Activated CD8-positive, alpha-beta T cell treated with anti-CD3 and anti-CD28 coated beads, Interleukin-2, amount 10 ng/mL, durations not matched to agents 7 days and 5 days (primary cell): ENCODE measurements around the gene RAX. TPM values are rescaled to one million over a fixed set of nuclear protein-coding genes. Genes with fewer than 3 reads are reported as not detected.

ENCODE experiments used
- ATAC-seq: fragments of 150-1000 bp; cut with Tn5 transposase; one replicate; pipeline ENCODE4 v1.10.0; 2021; ENCODE audit warnings: moderate library complexity
- CTCF ChIA-PET: fragments of 350-600 bp; sonication (Branson Sonifier 250); formaldehyde crosslinking; loops from one replicate; lab custom pipeline; 2021; ENCODE audit warnings: antibody characterized with exemption; lab: Charles Lee
- POLR2A ChIA-PET: fragments of 350-600 bp; sonication (Branson Sonifier 250); formaldehyde crosslinking; loops from one replicate; lab custom pipeline; 2021; ENCODE audit warnings: antibody characterized with exemption; lab: Charles Lee
- DNase-seq: peaks from one replicate; pipeline ENCODE4 v3.0.0-alpha.2; 2020
- H3K27ac Mint-ChIP-seq: one replicate; pipeline ENCODE4 v1.8.0; 2021; ENCODE audit warnings: mild to moderate bottlenecking, mixed read lengths
- H3K27me3 Mint-ChIP-seq: one replicate; pipeline ENCODE4 v1.8.0; 2021; ENCODE audit warnings: low read depth, mixed read lengths
- H3K36me3 Mint-ChIP-seq: one replicate; pipeline ENCODE4 v1.8.0; 2021; ENCODE audit warnings: low read depth, mixed read lengths
- H3K4me1 Mint-ChIP-seq: one replicate; pipeline ENCODE4 v1.8.0; 2021; ENCODE audit warnings: low read depth, mixed read lengths
- H3K4me3 Mint-ChIP-seq: one replicate; pipeline ENCODE4 v1.8.0; 2021; ENCODE audit warnings: mild to moderate bottlenecking, mixed read lengths
- H3K9me3 Mint-ChIP-seq: one replicate; pipeline ENCODE4 v1.8.0; 2022; ENCODE audit warnings: mixed read lengths; ENCODE audit not compliant: insufficient read depth
- total RNA-seq, 2 experiments: library from RNA; stranded (reverse); gene quantifications; one replicate each; pipeline ENCODE4 v1.2.3, GENCODE V29; 2021

Gene RAX
- total RNA-seq, 2 experiments from 2014 or later, result not detected

DNA sequence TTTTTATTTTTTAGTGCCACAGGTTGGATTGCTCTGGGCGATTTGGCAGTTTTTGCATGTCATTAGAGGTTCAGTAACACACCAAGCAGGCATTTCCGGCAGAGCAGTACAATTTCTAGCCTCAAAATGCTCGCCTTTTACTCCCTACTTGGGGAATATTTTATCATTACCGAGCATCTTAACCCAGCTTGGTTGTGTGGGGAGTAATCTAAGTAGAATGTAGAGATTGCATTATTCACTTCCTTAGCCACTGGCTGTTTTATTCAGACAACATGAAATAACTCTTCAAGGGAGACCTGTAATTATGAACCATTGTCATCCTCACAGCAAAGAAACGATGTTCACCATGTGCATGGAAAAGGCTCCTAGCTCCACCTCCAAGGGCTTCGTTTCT is 40.2 kb downstream of the RAX start:
- Mint-ChIP-seq H3K4me3 (no peak overlapping the region), H3K4me1 (no peaks in the 10 kb centered on the region), H3K9me3 (no peaks in the 10 kb centered on the region), H3K27ac (no peak overlapping the region), H3K36me3 (no peaks in the 10 kb centered on the region), H3K27me3 (peaks cover 15% of the 10 kb centered on the region)
- POLR2A ChIA-PET, result no interaction called here
- DNase-seq (no peak), ATAC-seq (no peak)
- CTCF ChIA-PET, result no interaction called here

DNA sequence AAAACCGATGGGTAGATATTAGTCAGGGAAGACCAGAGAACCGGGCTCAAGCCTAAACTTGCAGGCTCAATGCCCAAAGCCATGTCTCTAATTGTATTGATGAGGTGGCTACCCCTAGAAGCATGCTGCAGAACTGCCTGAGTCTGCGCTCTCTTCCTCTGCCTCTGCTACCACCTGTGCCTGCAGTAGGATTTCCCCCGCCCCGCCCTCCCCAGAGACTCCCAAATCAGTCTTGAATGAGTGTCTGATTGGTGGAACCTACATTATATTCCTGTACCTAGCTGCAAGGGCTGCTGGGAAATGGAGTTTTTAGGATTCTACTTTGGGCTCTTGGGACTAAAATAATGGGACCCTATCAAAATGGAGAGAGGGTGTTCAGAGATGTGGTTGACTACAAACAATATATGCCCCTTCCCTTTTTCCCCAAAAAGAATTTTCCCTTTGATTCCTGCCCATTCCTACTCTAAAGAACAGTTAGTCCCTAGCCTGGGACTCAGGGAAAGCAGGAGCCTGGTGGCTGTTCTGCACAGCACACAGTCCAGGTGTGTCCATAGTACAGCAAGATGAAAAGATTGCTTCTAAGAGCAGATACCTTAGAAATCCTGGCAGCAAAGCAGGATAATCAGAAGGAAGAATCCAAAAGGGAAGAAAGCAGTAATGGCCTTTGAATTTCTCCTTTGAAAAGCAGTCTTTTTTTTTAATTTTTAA is 40.8 kb downstream of the RAX start:
- Mint-ChIP-seq H3K9me3 (no peaks in the 10 kb centered on the region), H3K27me3 (peaks cover 16% of the 10 kb centered on the region), H3K4me1 (no peaks in the 10 kb centered on the region), H3K4me3 (no peak overlapping the region), H3K36me3 (no peaks in the 10 kb centered on the region), H3K27ac (no peak overlapping the region)
- ChIA-PET POLR2A (no interaction called here), CTCF (no interaction called here)
- DNase-seq (no peak), ATAC-seq (no peak)

DNA sequence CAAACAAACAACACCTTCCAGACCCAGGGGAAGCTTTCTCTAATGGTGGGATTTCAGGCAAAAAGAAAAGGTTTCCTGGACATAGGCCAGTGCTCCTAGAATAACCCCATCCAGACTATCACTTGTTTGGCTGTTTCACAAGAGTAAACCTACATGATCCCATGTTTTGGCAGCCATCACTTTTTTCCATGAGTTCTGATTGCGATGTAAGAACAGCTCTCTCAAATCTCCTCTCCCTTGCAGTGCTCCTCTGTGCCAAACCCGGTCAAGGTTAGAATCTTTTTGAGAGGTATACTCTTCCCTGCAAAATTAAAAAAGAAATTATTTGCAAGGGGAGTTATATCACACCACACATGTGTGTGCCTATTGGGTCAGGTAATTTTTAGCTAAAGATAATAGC is 41.4 kb downstream of the RAX start:
- no peaks in the 10 kb centered on the region for H3K9me3 Mint-ChIP-seq
- H3K4me1 Mint-ChIP-seq, result no peaks in the 10 kb centered on the region
- ChIA-PET CTCF (no interaction called here), POLR2A (no interaction called here)
- no peak overlapping the region for H3K4me3 Mint-ChIP-seq
- ATAC-seq (no peak), DNase-seq (no peak)
- H3K27me3 Mint-ChIP-seq, result peaks cover 16% of the 10 kb centered on the region
- no peak overlapping the region for H3K27ac Mint-ChIP-seq
- H3K36me3 Mint-ChIP-seq, result no peaks in the 10 kb centered on the region

DNA sequence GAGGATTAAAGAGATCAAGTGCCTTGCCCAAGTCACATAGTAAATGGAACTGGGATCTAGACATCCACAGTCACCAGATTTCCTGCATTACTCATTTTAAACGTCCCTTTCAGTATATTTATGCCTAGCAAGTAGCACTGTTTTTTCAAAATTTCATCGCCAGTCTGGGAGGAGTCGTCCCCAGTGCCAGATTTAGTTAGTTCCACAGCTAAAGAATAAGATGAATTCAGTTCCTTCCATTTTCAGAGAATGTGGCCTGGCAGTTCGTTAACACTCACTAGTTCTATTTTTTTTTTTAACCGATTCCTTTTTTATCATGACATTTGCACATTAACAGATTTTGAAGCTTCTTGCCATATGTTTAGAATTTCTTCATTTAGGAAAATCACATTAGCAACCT is 42.1 kb downstream of the RAX start:
- ChIA-PET CTCF (interaction anchor here (1.8 kb wide), 1 partner anchor 172 kb away, joined by 7 read pairs; no protein-coding TSS in a partner anchor), POLR2A (no interaction called here)
- Mint-ChIP-seq H3K4me3 (no peak overlapping the region), H3K36me3 (no peaks in the 10 kb centered on the region), H3K27ac (no peak overlapping the region), H3K27me3 (peaks cover 14% of the 10 kb centered on the region), H3K9me3 (no peaks in the 10 kb centered on the region), H3K4me1 (no peaks in the 10 kb centered on the region)
- no peak for ATAC-seq
- no peak for DNase-seq

DNA sequence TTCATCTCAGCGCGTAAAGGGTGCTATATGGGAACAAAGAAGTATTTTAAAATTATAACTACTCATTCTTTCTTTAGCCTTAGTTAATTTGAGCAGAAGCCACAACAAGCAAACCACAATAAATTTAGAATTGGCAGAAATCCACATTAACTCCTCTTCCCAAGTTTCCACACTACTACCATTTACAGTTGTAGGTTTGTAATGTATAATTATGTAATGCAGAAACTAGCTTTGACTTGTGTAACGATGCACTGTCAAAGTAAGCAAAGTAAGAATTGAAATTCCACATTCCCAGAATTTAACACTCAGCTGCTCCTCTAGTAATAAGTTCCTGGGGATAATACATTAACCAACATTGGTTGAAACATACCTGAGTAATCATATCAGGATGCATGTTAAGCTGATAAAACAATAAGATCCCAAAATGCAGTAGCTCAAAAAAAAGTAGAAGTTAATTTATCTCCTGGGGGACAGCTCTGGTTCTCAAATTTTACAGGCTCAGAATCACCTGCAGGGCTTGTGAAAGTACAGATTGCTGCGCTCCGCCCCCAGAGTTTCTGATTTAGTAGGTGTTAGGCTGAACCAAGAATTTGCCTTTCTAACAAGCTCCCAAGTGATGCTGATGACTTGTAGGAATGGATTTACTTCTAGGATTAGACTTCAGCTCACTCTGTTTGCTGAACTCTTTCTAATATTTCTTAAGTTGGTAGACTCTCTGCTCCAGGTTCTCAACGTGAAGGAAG is 43.4 kb downstream of the RAX start:
- Mint-ChIP-seq H3K4me3 (no peak overlapping the region), H3K27ac (no peak overlapping the region), H3K4me1 (no peaks in the 10 kb centered on the region), H3K9me3 (no peaks in the 10 kb centered on the region), H3K27me3 (peaks cover 21% of the 10 kb centered on the region), H3K36me3 (no peaks in the 10 kb centered on the region)
- CTCF ChIA-PET, result interaction anchor here (1.8 kb wide), 1 partner anchor 173 kb away, joined by 7 read pairs; no protein-coding TSS in a partner anchor
- no peak for DNase-seq
- POLR2A ChIA-PET, result no interaction called here
- no peak for ATAC-seq

DNA sequence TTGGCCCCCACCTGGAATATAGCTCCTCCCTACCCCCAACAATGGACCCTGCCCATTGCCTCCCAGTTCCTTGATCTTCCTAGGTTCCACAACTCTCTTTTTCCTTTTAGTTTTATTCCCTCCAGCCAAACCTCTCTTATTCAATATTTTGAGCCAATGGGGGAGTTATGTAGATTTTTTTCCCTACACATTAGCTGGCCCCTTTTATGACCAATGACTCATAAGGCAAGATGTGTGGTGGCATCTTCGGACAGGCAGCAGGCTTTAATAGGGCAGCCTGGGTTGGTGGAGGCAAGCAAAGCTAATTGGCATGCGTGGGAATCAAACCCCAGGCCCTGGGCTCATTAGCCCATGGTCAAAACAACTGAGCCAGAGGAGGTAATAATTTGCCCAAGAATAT is 44.1 kb downstream of the RAX start:
- H3K27me3 Mint-ChIP-seq, result peaks cover 24% of the 10 kb centered on the region
- H3K4me3 Mint-ChIP-seq, result no peak overlapping the region
- CTCF ChIA-PET, result interaction anchor here (1.8 kb wide), 1 partner anchor 174 kb away, joined by 7 read pairs; no protein-coding TSS in a partner anchor
- no peaks in the 10 kb centered on the region for H3K4me1 Mint-ChIP-seq
- POLR2A ChIA-PET, result no interaction called here
- DNase-seq (no peak), ATAC-seq (no peak)
- no peaks in the 10 kb centered on the region for H3K36me3 Mint-ChIP-seq
- no peak overlapping the region for H3K27ac Mint-ChIP-seq
- H3K9me3 Mint-ChIP-seq, result no peaks in the 10 kb centered on the region

DNA sequence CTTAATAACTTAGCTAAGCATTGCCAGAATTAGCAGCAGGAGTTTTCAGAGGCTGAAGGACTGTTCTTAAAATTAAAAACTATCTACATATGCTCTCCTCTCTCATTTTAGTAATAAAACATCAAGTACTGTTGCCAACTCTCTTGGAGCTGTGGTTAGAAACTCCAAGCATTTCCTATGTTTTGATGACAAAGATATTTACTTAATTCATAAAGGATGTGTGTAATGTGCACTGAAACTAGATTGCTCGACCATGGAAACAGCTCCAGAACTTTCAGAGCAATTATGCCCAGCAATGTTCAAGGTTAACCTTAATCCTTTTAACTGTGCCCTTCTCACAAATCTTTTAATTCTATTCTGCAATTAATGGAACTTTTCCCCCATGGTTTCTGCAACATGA is 44.9 kb downstream of the RAX start:
- no peak overlapping the region for H3K27ac Mint-ChIP-seq
- H3K4me3 Mint-ChIP-seq, result no peak overlapping the region
- H3K4me1 Mint-ChIP-seq, result no peaks in the 10 kb centered on the region
- H3K36me3 Mint-ChIP-seq, result no peaks in the 10 kb centered on the region
- no peak for ATAC-seq
- ChIA-PET CTCF (no interaction called here), POLR2A (no interaction called here)
- H3K9me3 Mint-ChIP-seq, result no peaks in the 10 kb centered on the region
- DNase-seq, result no peak
- H3K27me3 Mint-ChIP-seq, result peaks cover 30% of the 10 kb centered on the region

DNA sequence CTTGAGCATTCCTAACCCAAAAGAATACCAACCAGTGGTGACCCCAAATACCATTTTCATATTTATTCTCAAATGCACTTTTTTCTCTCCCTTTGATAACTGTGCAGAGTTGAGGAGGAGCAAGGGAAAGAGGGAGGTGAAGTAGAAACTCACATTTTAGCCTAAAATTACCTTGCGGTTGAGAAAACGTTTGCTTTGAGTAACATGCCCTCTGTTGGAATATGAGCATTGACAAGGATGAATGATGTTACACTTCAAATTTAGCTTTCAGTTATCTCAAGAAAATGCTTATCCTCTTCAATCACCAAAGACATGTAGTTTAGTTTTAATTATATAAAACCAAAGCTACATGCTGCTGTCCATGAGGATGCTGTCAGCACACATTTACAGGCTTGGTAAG is 50.9 kb downstream of the RAX start:
- Mint-ChIP-seq H3K4me3 (no peak overlapping the region), H3K4me1 (peaks cover 2% of the 10 kb centered on the region), H3K27me3 (peaks cover 64% of the 10 kb centered on the region), H3K9me3 (no peaks in the 10 kb centered on the region), H3K36me3 (no peaks in the 10 kb centered on the region), H3K27ac (no peak overlapping the region)
- no peak for ATAC-seq
- no peak for DNase-seq
- ChIA-PET POLR2A (no interaction called here), CTCF (no interaction called here)

DNA sequence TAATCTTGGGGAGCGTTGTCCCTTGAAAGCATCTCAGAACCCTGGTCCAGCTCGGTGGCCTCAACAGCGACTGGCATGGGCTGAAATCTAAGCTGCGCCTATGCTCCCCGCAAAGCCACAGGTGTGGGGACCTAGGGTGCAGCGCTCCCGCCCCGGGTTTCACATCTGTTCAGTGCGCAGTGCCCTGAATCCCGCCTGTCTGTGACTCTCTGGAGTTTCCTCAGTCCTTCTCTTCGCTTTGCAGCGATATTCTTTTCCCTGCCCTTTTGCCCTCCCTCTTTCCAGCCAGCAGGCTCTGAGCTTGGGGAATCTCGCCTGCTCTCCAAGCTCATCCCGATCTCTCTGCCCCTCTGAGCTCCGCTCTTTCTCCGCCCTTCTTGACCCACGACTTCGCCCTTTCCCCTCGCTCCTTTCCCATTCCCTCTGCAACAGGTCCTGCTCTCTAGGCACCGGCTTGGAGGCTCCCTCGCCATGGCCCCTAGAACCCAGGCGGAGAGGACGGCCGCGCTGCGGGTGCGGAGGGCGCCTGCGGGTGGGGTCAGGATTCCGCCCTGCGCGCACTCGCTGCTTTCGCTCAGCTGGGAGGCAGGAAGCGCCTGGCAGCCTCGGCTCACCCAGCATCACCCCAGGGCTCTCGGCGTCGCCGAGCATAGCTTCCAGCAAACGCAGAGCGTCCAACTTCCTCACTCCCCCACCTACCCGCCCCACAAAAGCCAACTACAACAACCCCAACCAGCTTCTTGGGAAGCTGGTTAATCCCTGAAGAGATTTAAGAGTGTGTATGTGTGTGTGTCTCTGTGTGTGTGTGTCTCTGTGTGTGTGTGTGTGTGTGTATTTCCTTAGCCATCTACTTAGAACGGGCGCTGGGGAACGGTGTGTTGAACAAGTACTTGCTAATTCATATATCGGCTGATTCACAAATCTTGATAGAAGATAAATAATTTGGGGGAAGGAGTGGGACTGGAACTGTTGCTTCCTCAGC is 52.2 kb downstream of the RAX start:
- ChIA-PET POLR2A (no interaction called here), CTCF (interaction anchor here (1.0 to 1.4 kb wide), 3 partner anchors 28 to 87 kb away, joined by 3 to 4 read pairs (median 3); no protein-coding TSS in a partner anchor)
- Mint-ChIP-seq H3K36me3 (no peaks in the 10 kb centered on the region), H3K4me1 (peaks cover 2% of the 10 kb centered on the region), H3K4me3 (no peak overlapping the region), H3K27me3 (peaks cover 68% of the 10 kb centered on the region), H3K27ac (no peak overlapping the region), H3K9me3 (no peaks in the 10 kb centered on the region)
- no peak for DNase-seq
- no peak for ATAC-seq

DNA sequence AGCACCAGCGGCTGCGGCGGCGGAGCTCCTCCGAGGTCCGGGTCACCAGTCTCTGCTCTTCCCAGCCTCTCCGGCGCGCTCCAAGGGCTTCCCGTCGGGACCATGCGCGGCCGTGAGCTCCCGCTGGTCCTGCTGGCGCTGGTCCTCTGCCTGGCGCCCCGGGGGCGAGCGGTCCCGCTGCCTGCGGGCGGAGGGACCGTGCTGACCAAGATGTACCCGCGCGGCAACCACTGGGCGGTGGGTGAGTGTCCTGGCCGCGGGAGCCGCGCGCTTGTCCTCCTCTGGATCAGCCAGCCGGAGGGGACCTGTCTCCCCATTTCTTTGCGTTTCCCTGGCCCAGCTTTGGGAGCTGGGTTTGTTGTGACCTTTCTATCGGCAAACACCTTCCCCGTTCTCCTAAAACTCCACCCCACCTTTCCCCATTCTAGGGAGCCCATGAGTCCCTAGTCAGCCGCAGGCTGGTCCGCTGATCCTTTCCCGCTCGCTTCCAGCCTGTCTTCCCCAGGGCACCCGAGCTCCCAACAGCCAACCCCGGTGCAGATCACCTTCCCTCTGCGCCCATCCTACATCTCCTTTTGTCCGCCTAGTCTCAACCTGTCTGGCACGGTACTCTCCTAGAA is 53.0 kb downstream of the RAX start:
- no peak for DNase-seq
- ChIA-PET POLR2A (no interaction called here), CTCF (interaction anchor here (1.3 to 1.4 kb wide), 2 partner anchors 28 to 88 kb away, joined by 3 to 4 read pairs; no protein-coding TSS in a partner anchor)
- H3K4me1 Mint-ChIP-seq, result peaks cover 2% of the 10 kb centered on the region
- H3K27ac Mint-ChIP-seq, result no peak overlapping the region
- H3K4me3 Mint-ChIP-seq, result no peak overlapping the region
- no peaks in the 10 kb centered on the region for H3K9me3 Mint-ChIP-seq
- ATAC-seq, result no peak
- H3K36me3 Mint-ChIP-seq, result no peaks in the 10 kb centered on the region
- peaks cover 66% of the 10 kb centered on the region for H3K27me3 Mint-ChIP-seq

DNA sequence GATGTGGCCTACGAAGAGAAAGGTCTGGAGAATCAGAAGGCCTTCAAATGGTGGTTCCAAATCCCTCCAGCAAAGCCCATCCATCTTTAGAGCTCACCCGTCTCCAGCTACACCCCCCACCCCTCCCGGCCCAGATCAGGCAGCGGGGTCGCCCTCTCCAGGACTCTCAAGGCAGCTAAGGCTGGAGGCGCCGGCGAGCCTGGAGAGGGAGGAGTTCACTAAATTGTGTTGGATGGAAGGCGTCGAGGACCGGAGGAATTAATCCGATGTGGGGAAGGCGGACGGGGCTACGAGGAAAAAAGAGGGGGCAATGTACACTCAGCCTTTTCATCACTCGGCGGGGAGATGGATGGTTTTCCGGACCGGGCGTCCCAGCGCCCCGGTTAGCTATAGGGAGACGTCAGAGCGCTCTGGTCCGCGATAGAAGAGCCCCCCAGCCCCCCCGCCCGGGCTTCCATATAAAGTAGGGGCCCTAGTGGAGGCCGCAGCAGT is 53.5 kb downstream of the RAX start, which contains the start of gene GRP:
TSS of gene GRP (plus strand) at position 487 of the 492 bp plus-strand sequence. CDS start 108 bp downstream, outside the sequence.
- ATAC-seq (no peak), DNase-seq (no peak)
- ChIA-PET CTCF (interaction anchor here (1.3 kb wide), 1 partner anchor 29 kb away, joined by 4 read pairs; no protein-coding TSS in a partner anchor), POLR2A (no interaction called here)
- Mint-ChIP-seq H3K36me3 (no peaks in the 10 kb centered on the region), H3K4me1 (peaks cover 2% of the 10 kb centered on the region), H3K9me3 (no peaks in the 10 kb centered on the region), H3K27me3 (peaks cover 63% of the 10 kb centered on the region), H3K4me3 (no peak within 1 kb of the TSS), H3K27ac (no peak within 1 kb of the TSS)
